Hepatocyte (in vitro differentiated cells): Measurements from ENCODE around the gene GLS2. TPM values are rescaled to one million over a fixed set of nuclear protein-coding genes. Genes with fewer than 3 reads are reported as not detected.

ENCODE experiments used
- DNase-seq: peaks from one replicate; pipeline ENCODE4 v3.0.0-alpha.2; 2016; ENCODE audit warnings: low spot score
- H2AFZ ChIP-seq: fragments of 200-600 bp; sonication (generic); 2 replicates; pipeline ENCODE4 v1.6.0; 2016; ENCODE audit warnings: antibody characterized with exemption, mild to moderate bottlenecking
- H3K27ac ChIP-seq: fragments of 200-600 bp; sonication (generic); 2 replicates; pipeline ENCODE4 v1.5.1; 2016; ENCODE audit warnings: mild to moderate bottlenecking
- H3K27me3 ChIP-seq: fragments of 200-600 bp; sonication (generic); 2 replicates; pipeline ENCODE4 v1.6.1; 2016
- H3K36me3 ChIP-seq: fragments of 200-600 bp; sonication (generic); replicated peaks from 2 replicates; pipeline ENCODE4 v1.5.1; 2016; ENCODE audit warnings: low read depth; ENCODE audit not compliant: insufficient read depth
- H3K4me1 ChIP-seq: fragments of 200-600 bp; sonication (generic); 2 replicates; pipeline ENCODE4 v1.5.1; 2016; ENCODE audit warnings: mild to moderate bottlenecking, moderate library complexity; ENCODE audit not compliant: insufficient read depth
- H3K4me2 ChIP-seq: fragments of 200-600 bp; sonication (generic); 2 replicates; pipeline ENCODE4 v1.6.0; 2016
- H3K4me3 ChIP-seq: fragments of 200-600 bp; sonication (generic); 2 replicates; pipeline ENCODE4 v1.5.1; 2016; ENCODE audit warnings: mild to moderate bottlenecking
- H3K79me2 ChIP-seq: fragments of 200-600 bp; sonication (generic); 2 replicates; pipeline ENCODE4 v1.6.0; 2017; ENCODE audit warnings: mild to moderate bottlenecking
- H3K9me2 ChIP-seq: fragments of 200-600 bp; sonication (generic); replicated peaks from 2 replicates; pipeline ENCODE4 v1.6.0; 2017; ENCODE audit warnings: mild to moderate bottlenecking; ENCODE audit not compliant: insufficient read depth
- H3K9me3 ChIP-seq: fragments of 200-600 bp; sonication (generic); 2 replicates; pipeline ENCODE4 v1.5.1; 2016; ENCODE audit warnings: low read depth, mild to moderate bottlenecking
- H4K20me1 ChIP-seq: fragments of 200-600 bp; sonication (generic); 2 replicates; pipeline ENCODE4 v1.6.0; 2016; ENCODE audit warnings: mild to moderate bottlenecking; ENCODE audit not compliant: insufficient read depth, poor library complexity, severe bottlenecking
- CTCF ChIP-seq: fragments of 200-600 bp; sonication (generic); IDR thresholded peaks from 2 replicates; pipeline ENCODE4 v1.5.1; 2016; ENCODE audit warnings: antibody characterized with exemption, mild to moderate bottlenecking; ENCODE audit not compliant: poor library complexity
- EZH2 ChIP-seq: fragments of 200-600 bp; sonication (generic); IDR thresholded peaks from 2 replicates; pipeline ENCODE4 v1.6.1; 2016; ENCODE audit warnings: antibody characterized with exemption, mild to moderate bottlenecking, borderline replicate concordance
- EZH2phosphoT487 ChIP-seq: fragments of 200-600 bp; sonication (generic); IDR thresholded peaks from one replicate; pipeline ENCODE4 v1.6.1; 2018; ENCODE audit warnings: antibody characterized with exemption, mild to moderate bottlenecking, low read depth, moderate library complexity; ENCODE audit not compliant: unreplicated experiment, severe bottlenecking
- WGBS: methylation state at CpG from one replicate; pipeline ENCODE4 v1.1.6; 2016; ENCODE audit warnings: low lambda C conversion rate; ENCODE audit errors: missing lambda C conversion rate; 5-methylcytosine and 5-hydroxymethylcytosine counted together
- polyA plus RNA-seq: library from polyadenylated mRNA; unstranded; fragments of >200 nt; fragmentation: Nextera tagmentation; extraction: Ambion mirVana; gene quantifications from 2 replicates; pipeline ENCODE4 v1.2.1, GENCODE V29; 2016
- total RNA-seq: library from RNA; depleted of rRNA; stranded (reverse); fragments of >200 nt; gene quantifications from 2 replicates; pipeline ENCODE4 v1.2.3, GENCODE V29; 2014

GLS2 gene
- total and polyA plus RNA-seq, 2 experiments from 2014 or later: 3.5 to 6.4 TPM

GRCh38 chr12:56431850-56432249 is 56.1 kb downstream of the GLS2 start:
- Histone ChIP-seq H3K27me3 (no peaks in the 10 kb centered on the region), H3K4me2 (no peak overlapping the region), H4K20me1 (no peaks in the 10 kb centered on the region), H2AFZ (no peak overlapping the region), H3K79me2 (peaks cover 10% of the 10 kb centered on the region), H3K4me3 (no peak overlapping the region), H3K9me2 (no peaks in the 10 kb centered on the region), H3K27ac (no peak overlapping the region), H3K4me1 (no peaks in the 10 kb centered on the region), H3K36me3 (no peaks in the 10 kb centered on the region), H3K9me3 (no peaks in the 10 kb centered on the region)
- TF ChIP-seq EZH2 (no peak), CTCF (no peak), EZH2phosphoT487 (no peak)
- no peak for DNase-seq
- WGBS: 99% methylated on average over 3 of the region's 3 CpGs

GRCh38 chr12:56431288-56431687 is 56.7 kb downstream of the GLS2 start:
- TF ChIP-seq CTCF: no peak
- no peak for TF ChIP-seq EZH2phosphoT487
- no peak for TF ChIP-seq EZH2
- Histone ChIP-seq H3K27ac (no peak overlapping the region), H3K9me3 (no peaks in the 10 kb centered on the region), H3K4me3 (no peak overlapping the region), H3K36me3 (no peaks in the 10 kb centered on the region), H3K27me3 (no peaks in the 10 kb centered on the region), H3K79me2 (peaks cover 4% of the 10 kb centered on the region), H3K4me1 (no peaks in the 10 kb centered on the region), H4K20me1 (no peaks in the 10 kb centered on the region), H3K4me2 (no peak overlapping the region), H3K9me2 (no peaks in the 10 kb centered on the region), H2AFZ (no peak overlapping the region)
- no peak for DNase-seq
- 98% methylated on average over 11 of the region's 11 CpGs for WGBS

- Histone ChIP-seq H3K4me3 (no peak overlapping the region), H3K9me2 (no peaks in the 10 kb centered on the region), H3K79me2 (no peaks in the 10 kb centered on the region), H2AFZ (no peak overlapping the region), H3K27me3 (no peaks in the 10 kb centered on the region), H3K9me3 (no peaks in the 10 kb centered on the region), H3K27ac (no peak overlapping the region), H3K36me3 (no peaks in the 10 kb centered on the region), H3K4me2 (no peak overlapping the region), H4K20me1 (no peaks in the 10 kb centered on the region), H3K4me1 (no peaks in the 10 kb centered on the region)
- TF ChIP-seq EZH2phosphoT487 (no peak), EZH2 (no peak), CTCF (no peak)
- DNase-seq: no peak
- 64% methylated on average over 3 of the region's 3 CpGs for WGBS
Measured at GRCh38 chr12:56425940-56426438, 62.0 kb downstream of the GLS2 start.

GRCh38 chr12:56425193-56425592 is 62.8 kb downstream of the GLS2 start:
- H3K4me1 ChIP-seq: no peaks in the 10 kb centered on the region
- H3K9me2 ChIP-seq: no peaks in the 10 kb centered on the region
- H3K9me3 ChIP-seq: no peaks in the 10 kb centered on the region
- H2AFZ ChIP-seq: no peak overlapping the region
- no peak overlapping the region for H3K4me3 ChIP-seq
- H4K20me1 ChIP-seq: no peaks in the 10 kb centered on the region
- TF ChIP-seq EZH2 (no peak), EZH2phosphoT487 (no peak), CTCF (no peak)
- H3K27me3 ChIP-seq: no peaks in the 10 kb centered on the region
- 100% methylated on average over 1 of the region's 1 CpG for WGBS
- no peak overlapping the region for H3K27ac ChIP-seq
- no peak overlapping the region for H3K4me2 ChIP-seq
- no peaks in the 10 kb centered on the region for H3K79me2 ChIP-seq
- H3K36me3 ChIP-seq: no peaks in the 10 kb centered on the region
- DNase-seq: no peak
